ENCODE results near the gene MED31. TPM values are rescaled to one million over a fixed set of nuclear protein-coding genes. Genes with fewer than 3 reads are reported as not detected.

The MED31 gene
- total RNA-seq, 1 experiment from 2014 or later: 41.4 TPM

Small RNAs within 50 kb of the gene (microRNA-seq; reads per million reads assigned to microRNA genes)
- not detected for gene MIR4520-1 (ENCODE audit: borderline number of aligned reads, borderline replicate concordance)
- gene MIR4520-2 (ENCODE audit: borderline number of aligned reads, borderline replicate concordance): not detected

Other genes with a start within 250 kb of the MED31 start
- gene AIPL1, start 216.5 kb downstream of the MED31 start, total RNA-seq (2021): not detected in 2 replicates
- 52.2 and 62.3 TPM in 2 replicates for gene PIMREG, start 207.2 kb downstream of the MED31 start, total RNA-seq (2021)
- gene PITPNM3, start 95.0 kb downstream of the MED31 start, total RNA-seq (2021): 16.9 and 17.3 TPM in 2 replicates
- gene KIAA0753, start 10.9 kb downstream of the MED31 start, total RNA-seq (2021): 34.1 and 47.0 TPM in 2 replicates
- 103 and 114 TPM in 2 replicates for gene TXNDC17, start 10.5 kb downstream of the MED31 start, total RNA-seq (2021)
- 2.3 and 4.4 TPM in 2 replicates for gene C17orf100, start 157 bp upstream of the MED31 start, total RNA-seq (2021)
- 0.92 and 2.0 TPM in 2 replicates for gene SLC13A5, start 61.8 kb upstream of the MED31 start, total RNA-seq (2021)
- gene XAF1, start 104.4 kb upstream of the MED31 start, total RNA-seq (2021): 20.8 and 27.6 TPM in 2 replicates
- gene FBXO39, start 124.6 kb upstream of the MED31 start, total RNA-seq (2021): not detected in 2 replicates
- gene TEKT1, start 180.1 kb upstream of the MED31 start, total RNA-seq (2021): 0.50 and 0.61 TPM in 2 replicates

All from PC-9 (cell line).